Heart right ventricle (tissue), 16 donors: Measurements from ENCODE around the gene FRMD3. TPM values are rescaled to one million over a fixed set of nuclear protein-coding genes. Genes with fewer than 3 reads are reported as not detected.

ENCODE experiments used
- ATAC-seq, 8 donors: fragments of 200-7000 bp; cut with Tn5 transposase; one replicate each; pipeline ENCODE4 v1.9.1; 2020; ENCODE audit warnings: mild to moderate bottlenecking in 8 of 8, moderate library complexity in 8 of 8, moderate number of reproducible peaks in 1 of 8
- DNase-seq, 2 donors: peaks; one replicate each; pipeline ENCODE4 v3.0.0-alpha.2; 2020
- H3K27ac ChIP-seq, 10 donors: fragments of 200-600 bp; sonication (generic) in 2 of 10; one replicate each; pipeline versions ENCODE4 v1.5.0 to v1.8.0; 2020 to 2022; ENCODE audit warnings: mild to moderate bottlenecking in 3 of 10
- H3K27me3 ChIP-seq, 7 donors: fragments of 200-600 bp; one replicate each; pipeline ENCODE4 v1.8.0; 2021 to 2022; ENCODE audit warnings: mild to moderate bottlenecking in 2 of 7
- H3K36me3 ChIP-seq, 9 donors: fragments of 200-600 bp; sonication (generic) in 1 of 9; one replicate each; pipeline versions ENCODE4 v1.5.0 to v1.8.0; 2020 to 2022; ENCODE audit warnings: mild to moderate bottlenecking in 2 of 9
- H3K4me1 ChIP-seq, 9 donors: fragments of 200-600 bp; sonication (generic) in 1 of 9; one replicate each; pipeline versions ENCODE4 v1.5.0 to v1.8.0; 2020 to 2022; ENCODE audit warnings: mild to moderate bottlenecking in 4 of 9
- H3K4me3 ChIP-seq, 10 donors: fragments of 200-600 bp; sonication (generic) in 2 of 10; one replicate each; pipeline versions ENCODE4 v1.5.0 to v1.8.0; 2020 to 2022; ENCODE audit warnings: mild to moderate bottlenecking in 7 of 10, moderate library complexity in 2 of 10
- H3K9me3 ChIP-seq, 11 donors: fragments of 200-600 bp in 10 of 11; sonication (generic) in 2 of 11; one replicate each; pipeline versions ENCODE4 v1.5.0 to v1.8.0; 2013 to 2022; ENCODE audit warnings: mild to moderate bottlenecking in 2 of 11, control low read depth in 1 of 11, moderate library complexity in 1 of 11
- WGBS, 2 donors: extraction: QIAGEN DNeasy Blood & Tissue Kit; methylation state at CpG; one replicate each; pipeline ENCODE4 v1.1.7; 2013; ENCODE audit warnings: inconsistent platforms in 1 of 2; 5-methylcytosine and 5-hydroxymethylcytosine counted together
- intact Hi-C, 10 donors: fragments of 100-400 bp; cut with DNase I; formaldehyde crosslinking; loops; one replicate each; pipeline versions ENCODE4 v1.11.1 to v1.14.2; 2022
- polyA plus RNA-seq, 2 donors: library from polyadenylated mRNA; stranded (reverse); fragments of 200-250 nt; gene quantifications; one replicate each; pipeline ENCODE4 v1.2.3, GENCODE V29; 2013
- total RNA-seq, 10 donors: library from RNA; stranded (reverse); fragmentation: NEBNext Ultra II Directional in 3 of 10; extraction: Animal tissue kit (Norgen Biotek cat#: 25700) in 3 of 10; gene quantifications; one replicate each; pipeline versions ENCODE4 v1.2.1 to v1.2.4, GENCODE V29; 2021 to 2023
- TF ChIP-seq, protein P1 (sequence below), 9 donors: fragments of 200-600 bp; sonication (generic) in 2 of 9; IDR thresholded peaks; one replicate each; pipeline versions ENCODE4 v1.5.0 to v1.8.0; 2021 to 2022; ENCODE audit warnings: antibody characterized with exemption in 9 of 9, mild to moderate bottlenecking in 5 of 9, moderate library complexity in 1 of 9
- donor health status: Arrhythmogenic right ventricular cardiomyopathy.
- donor health status: ischemic (EF 13 %, LVEDD 7.1; RV severe dilation, severe dysfunction).
- donor health status: healthy with polysubstance abuse.
- donor health status: DM: no; HTN: yes; CAD: no.
- donor health status: DM: no; HTN: no; CAD: no.
- donor health status: ischemic (EF 25% LVEDD 6.9; RV normal size, moderate dysfunction).
- donor health status: ischemic (EF 25% LVEDD 5.7; RV mildly dilated, moderate dysfunction).
- donor health status: healthy.
- donor health status: DM: yes; HTN: yes; CAD: no.
- donor health status: Ischemic cardiomyopathy.
- donor health status: ischemic (EF 35%, LVEDD 5.7; RV mildly dilated, moderate dysfunction).
- donor health status: nonischemic (EF 11% LVEDD 7.7; RV severe dilation, severe dysfunction).
- donor health status: DM: yes; HTN: yes; CAD: no.
- donor health status: PGD.
- donor health status: ischemic (EF 29% LVEDD 5.4; RV normal size, mild dysfunction).
- donor health status: nonischemic (EF 23%, LVEDD 6.1; RV moderate dilation, normal function).

FRMD3 gene
- total and polyA plus RNA-seq, 12 donors = 23.1 to 145 (median 98.8) TPM

DNA sequence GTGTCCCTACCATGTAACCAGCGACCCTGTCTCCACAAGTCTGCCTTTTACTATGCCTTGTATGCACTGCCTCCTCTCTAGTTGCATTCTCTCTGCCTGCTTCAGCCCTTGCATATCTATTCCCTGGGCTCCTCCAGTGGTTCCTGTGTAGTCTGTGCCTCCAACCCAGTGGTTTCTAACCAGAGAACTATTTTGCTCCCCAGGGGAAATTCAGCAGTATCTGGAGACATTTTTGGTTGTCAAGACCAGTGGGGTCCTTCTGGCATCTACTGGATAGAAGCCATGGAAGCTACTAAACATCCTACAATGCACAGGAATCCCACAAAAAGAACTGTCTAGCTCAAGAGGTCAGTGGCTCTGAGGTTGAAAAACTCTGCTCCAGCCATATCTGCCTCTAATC, 251.2 kb downstream of the FRMD3 start:
- Histone ChIP-seq H3K4me3 (no peak overlapping the region), H3K9me3 (no peaks in the 10 kb centered on the region), H3K36me3 (peaks cover 0 to 9% (median 0%) of the 10 kb centered on the region in 9 donors), H3K27ac (no peak overlapping the region), H3K27me3 (no peaks in the 10 kb centered on the region), H3K4me1 (peaks cover 0 to 9% (median 3%) of the 10 kb centered on the region in 9 donors)
- DNase-seq (no peak), ATAC-seq (no peak)
- TF ChIP-seq, protein P1, sequence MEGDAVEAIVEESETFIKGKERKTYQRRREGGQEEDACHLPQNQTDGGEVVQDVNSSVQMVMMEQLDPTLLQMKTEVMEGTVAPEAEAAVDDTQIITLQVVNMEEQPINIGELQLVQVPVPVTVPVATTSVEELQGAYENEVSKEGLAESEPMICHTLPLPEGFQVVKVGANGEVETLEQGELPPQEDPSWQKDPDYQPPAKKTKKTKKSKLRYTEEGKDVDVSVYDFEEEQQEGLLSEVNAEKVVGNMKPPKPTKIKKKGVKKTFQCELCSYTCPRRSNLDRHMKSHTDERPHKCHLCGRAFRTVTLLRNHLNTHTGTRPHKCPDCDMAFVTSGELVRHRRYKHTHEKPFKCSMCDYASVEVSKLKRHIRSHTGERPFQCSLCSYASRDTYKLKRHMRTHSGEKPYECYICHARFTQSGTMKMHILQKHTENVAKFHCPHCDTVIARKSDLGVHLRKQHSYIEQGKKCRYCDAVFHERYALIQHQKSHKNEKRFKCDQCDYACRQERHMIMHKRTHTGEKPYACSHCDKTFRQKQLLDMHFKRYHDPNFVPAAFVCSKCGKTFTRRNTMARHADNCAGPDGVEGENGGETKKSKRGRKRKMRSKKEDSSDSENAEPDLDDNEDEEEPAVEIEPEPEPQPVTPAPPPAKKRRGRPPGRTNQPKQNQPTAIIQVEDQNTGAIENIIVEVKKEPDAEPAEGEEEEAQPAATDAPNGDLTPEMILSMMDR (IDR thresholded peaks at IDR 0.05) = no peak
- intact Hi-C loops = loop anchor here in 1 of 10 donors (5.0 to 10.0 kb wide), 2 partner anchors 72 to 950 kb away; no protein-coding TSS in a partner anchor
- WGBS, 2 donors = 74 to 81% methylated on average over 1 of the region's 1 CpG

DNA sequence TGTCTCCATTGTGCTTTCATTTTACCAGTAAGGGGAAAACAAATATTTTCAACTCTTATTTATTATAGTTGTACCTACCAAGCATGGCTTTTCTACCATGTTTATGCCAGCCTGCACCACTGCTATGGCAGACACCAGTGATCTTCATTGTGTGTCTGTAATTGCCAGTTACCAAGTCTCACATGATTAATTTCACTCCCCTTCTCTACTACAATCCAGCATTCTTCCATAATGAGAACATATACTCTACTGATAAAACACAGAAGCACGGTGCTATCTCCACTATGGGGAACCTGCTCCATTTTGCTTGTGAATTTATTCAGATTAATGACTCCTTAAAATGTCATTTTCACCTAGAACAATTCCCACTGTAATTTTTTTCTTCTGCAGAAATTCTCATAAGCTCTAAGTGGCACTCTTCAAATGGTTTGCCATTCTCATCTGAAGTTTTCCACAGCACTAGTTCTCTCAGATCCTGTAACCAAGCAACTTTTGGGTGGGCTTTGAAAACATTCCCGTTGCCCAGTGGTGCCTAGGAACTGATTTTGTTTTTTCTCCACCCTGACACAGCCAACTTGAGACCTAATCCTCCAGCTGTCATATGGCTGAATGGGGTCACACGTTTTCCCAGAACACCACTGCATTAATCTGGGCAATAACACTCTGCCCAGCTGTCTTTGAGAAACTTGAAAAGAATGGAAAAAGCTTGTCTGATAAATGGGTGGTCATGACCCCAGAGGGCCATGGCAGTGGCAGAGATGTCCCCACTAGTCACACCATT, 252.6 kb downstream of the FRMD3 start:
- 55 to 58% methylated on average over 3 of the region's 3 CpGs for WGBS, 2 donors
- Histone ChIP-seq H3K9me3 (no peaks in the 10 kb centered on the region), H3K27ac (no peak overlapping the region), H3K36me3 (peaks cover 0 to 9% (median 0%) of the 10 kb centered on the region in 9 donors), H3K4me1 (peaks cover 6 to 22% (median 16%) of the 10 kb centered on the region in 9 donors), H3K4me3 (no peak overlapping the region), H3K27me3 (no peaks in the 10 kb centered on the region)
- intact Hi-C loops = loop anchor here in 1 of 10 donors (5.0 to 10.0 kb wide), 2 partner anchors 71 to 952 kb away; no protein-coding TSS in a partner anchor
- TF ChIP-seq, protein P1 (IDR thresholded peaks at IDR 0.05) = no peak
- DNase-seq (no peak), ATAC-seq (no peak)

DNA sequence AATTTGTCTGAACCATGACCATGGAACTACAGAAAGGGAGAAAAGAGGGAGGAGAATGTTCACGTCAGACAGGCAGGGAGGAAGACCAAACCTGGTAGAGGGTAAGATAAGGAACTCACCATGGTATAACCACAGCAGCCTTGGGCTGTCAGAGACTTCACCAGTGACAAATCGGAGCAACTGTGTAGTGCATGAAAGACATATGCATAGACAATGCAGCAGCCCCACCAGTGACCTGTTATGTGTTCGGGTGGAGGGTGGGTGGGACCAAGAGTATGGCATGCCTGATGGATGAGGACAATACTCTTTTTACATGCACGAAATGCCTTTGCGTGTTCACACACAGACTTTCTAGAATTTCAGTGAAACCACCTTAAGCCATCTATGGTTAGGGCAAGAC, 253.5 kb downstream of the FRMD3 start:
- H3K4me3 ChIP-seq = no peak overlapping the region
- WGBS, 2 donors = 94 to 98% methylated on average over 5 of the region's 5 CpGs
- H3K27me3 ChIP-seq = no peaks in the 10 kb centered on the region
- DNase-seq (no peak), ATAC-seq (no peak)
- H3K4me1 ChIP-seq = peaks cover 6 to 27% (median 22%) of the 10 kb centered on the region in 9 donors
- no peak overlapping the region for H3K27ac ChIP-seq
- TF ChIP-seq, protein P1 (IDR thresholded peaks at IDR 0.05) = no peak
- peaks cover 0 to 6% (median 0%) of the 10 kb centered on the region in 9 donors for H3K36me3 ChIP-seq
- intact Hi-C loops = loop anchor here in 1 of 10 donors (5.0 to 10.0 kb wide), 2 partner anchors 70 to 953 kb away; no protein-coding TSS in a partner anchor
- no peaks in the 10 kb centered on the region for H3K9me3 ChIP-seq

DNA sequence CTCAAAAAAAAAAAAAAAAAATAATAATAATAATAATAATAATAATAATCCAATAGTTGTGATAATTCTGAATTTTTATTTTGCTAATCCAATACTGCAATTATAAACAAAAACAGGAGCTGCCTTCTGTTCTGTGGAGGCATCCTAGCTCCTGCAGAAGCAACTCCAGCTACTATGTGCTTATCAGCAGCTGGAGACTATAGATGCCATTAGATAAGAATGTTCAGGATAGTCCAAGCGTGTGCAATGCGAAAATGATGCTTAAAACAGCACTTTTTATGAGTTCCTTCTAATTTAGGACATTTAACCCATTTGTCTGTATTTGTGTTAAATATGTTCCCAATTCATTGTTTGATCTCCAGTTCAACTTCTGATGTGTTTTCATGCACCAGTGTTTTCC, 254.7 kb downstream of the FRMD3 start:
- Histone ChIP-seq H3K4me1 (peaks cover 6 to 27% (median 22%) of the 10 kb centered on the region in 9 donors), H3K36me3 (peaks cover 0 to 6% (median 0%) of the 10 kb centered on the region in 9 donors), H3K27ac (no peak overlapping the region), H3K9me3 (peaks cover 0 to 3% (median 0%) of the 10 kb centered on the region in 11 donors), H3K27me3 (no peaks in the 10 kb centered on the region), H3K4me3 (no peak overlapping the region)
- intact Hi-C loops = loop anchor here in 1 of 10 donors (10.0 kb wide), 1 partner anchor 69 kb away; no protein-coding TSS in a partner anchor
- TF ChIP-seq, protein P1 (IDR thresholded peaks at IDR 0.05) = no peak
- 90 to 94% methylated on average over 2 of the region's 2 CpGs for WGBS, 2 donors
- no peak for DNase-seq
- no peak for ATAC-seq
